IPS-20b (cell line): Measurements from ENCODE around the gene OR10G4.
"Not testable (repeated sequence)": the region's sequence is repeated elsewhere in the genome, so short reads cannot be mapped to it uniquely, and the experiment has no call there.

Experiments used
- H3K27ac ChIP-seq: one replicate; pipeline ENCODE4 v1.5.1; 2013; ENCODE audit warnings: low read length
- H3K27me3 ChIP-seq: 2 replicates; pipeline ENCODE4 v1.6.1; 2013; ENCODE audit warnings: mild to moderate bottlenecking, low read length, inconsistent platforms; ENCODE audit not compliant: insufficient read depth
- H3K36me3 ChIP-seq: 2 replicates; pipeline ENCODE4 v1.6.1; 2013; ENCODE audit warnings: low read depth, mild to moderate bottlenecking, inconsistent platforms, low read length, moderate library complexity; ENCODE audit not compliant: insufficient read depth
- H3K4me1 ChIP-seq: 2 replicates; pipeline ENCODE4 v1.6.1; 2013; ENCODE audit warnings: mild to moderate bottlenecking, control low read depth, inconsistent platforms, low read length, moderate library complexity; ENCODE audit not compliant: insufficient read depth
- H3K4me3 ChIP-seq: 2 replicates; pipeline ENCODE4 v1.5.1; 2013; ENCODE audit warnings: mild to moderate bottlenecking, low read length, inconsistent platforms
- H3K9ac ChIP-seq: 2 replicates; pipeline ENCODE4 v1.6.1; 2013; ENCODE audit warnings: low read depth, mild to moderate bottlenecking, inconsistent platforms, low read length, moderate library complexity
- H3K9me3 ChIP-seq: 2 replicates; pipeline ENCODE4 v1.6.1; 2013; ENCODE audit warnings: mild to moderate bottlenecking, low read depth, low read length, inconsistent platforms; ENCODE audit not compliant: insufficient read depth

Gene OR10G4

GRCh38 chr11:124012697-124013096, at the start of gene OR10G4:
OR10G4 (plus strand) TSS chr11:124012997; CDS start chr11:124015575, 2,578 bp downstream.
- Histone ChIP-seq H3K27me3 (no peaks in the 10 kb centered on the region), H3K4me3 (no peak within 1 kb of the TSS), H3K36me3 (no peaks in the 10 kb centered on the region), H3K9ac (no peak within 1 kb of the TSS), H3K27ac (no peak within 1 kb of the TSS), H3K4me1 (no peaks in the 10 kb centered on the region), H3K9me3 (no peaks in the 10 kb centered on the region)

DNA sequence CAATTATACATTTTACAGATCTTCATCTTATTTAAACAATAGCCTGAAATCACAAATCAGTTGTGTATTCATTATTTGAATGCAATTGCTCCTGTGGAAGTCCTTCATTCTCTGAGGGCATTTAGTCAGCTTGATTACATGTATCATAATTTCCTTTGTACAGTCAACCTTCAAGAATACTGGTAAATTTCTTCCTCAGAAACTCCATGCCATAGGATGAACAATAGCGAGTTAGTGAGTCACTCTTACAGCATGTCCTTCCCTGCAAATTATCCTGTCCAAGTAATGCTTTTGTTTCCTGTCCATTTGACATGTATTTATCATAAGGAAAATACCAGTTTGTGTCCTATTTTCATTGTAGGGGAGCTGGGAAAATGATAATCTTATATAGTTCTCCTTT, 39.0 kb upstream of the OR10G4 start:
- Histone ChIP-seq H3K36me3 (no peaks in the 10 kb centered on the region), H3K27ac (no peak overlapping the region), H3K27me3 (no peaks in the 10 kb centered on the region), H3K9ac (no peak overlapping the region), H3K4me3 (no peak overlapping the region), H3K4me1 (no peaks in the 10 kb centered on the region), H3K9me3 (no peaks in the 10 kb centered on the region)

DNA sequence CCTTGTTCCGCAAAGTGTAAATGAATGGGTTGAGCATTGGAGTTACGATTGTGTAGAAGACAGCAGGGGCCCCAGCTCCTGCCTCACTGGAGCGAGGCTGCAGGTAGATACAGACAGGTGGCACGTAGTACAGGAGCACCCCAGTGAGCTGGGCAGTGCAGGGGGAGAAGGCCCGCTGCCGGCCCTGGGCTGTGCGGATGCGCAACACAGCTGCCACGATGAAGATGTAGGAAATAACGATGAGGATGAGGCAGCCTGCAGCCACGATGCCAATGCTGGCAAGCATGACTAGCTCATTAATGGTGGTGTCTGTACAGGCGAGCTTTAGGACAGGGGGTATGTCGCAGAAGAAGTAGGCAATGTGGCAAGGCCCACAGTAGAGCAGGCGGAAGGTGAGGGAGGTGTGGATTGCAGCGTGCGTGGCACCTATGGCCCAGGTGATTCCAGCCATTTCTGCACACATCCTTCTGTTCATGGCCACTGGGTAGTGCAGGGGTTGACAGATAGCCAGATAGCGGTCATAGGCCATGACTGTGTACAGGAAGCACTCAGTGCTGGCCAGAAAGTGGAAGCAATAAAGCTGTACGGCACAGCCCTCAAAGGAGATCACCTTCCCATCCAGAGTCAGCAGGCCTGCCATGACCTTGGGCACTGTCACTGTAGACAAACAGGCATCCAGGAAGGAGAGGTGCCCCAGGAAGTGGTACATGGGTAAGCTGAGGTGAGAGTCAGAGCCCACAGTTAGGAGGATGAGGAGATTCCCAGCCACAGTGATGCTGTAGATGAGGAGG, 35.8 kb upstream of the OR10G4 start:
- no peak overlapping the region for H3K4me3 ChIP-seq
- H3K4me1 ChIP-seq, result no peaks in the 10 kb centered on the region; the same call in 1 of the 2 replicates
- H3K9me3 ChIP-seq, result no peaks in the 10 kb centered on the region
- H3K36me3 ChIP-seq, result no peaks in the 10 kb centered on the region
- H3K27me3 ChIP-seq, result no peaks in the 10 kb centered on the region
- no peak overlapping the region for H3K9ac ChIP-seq
- no peak overlapping the region for H3K27ac ChIP-seq

DNA sequence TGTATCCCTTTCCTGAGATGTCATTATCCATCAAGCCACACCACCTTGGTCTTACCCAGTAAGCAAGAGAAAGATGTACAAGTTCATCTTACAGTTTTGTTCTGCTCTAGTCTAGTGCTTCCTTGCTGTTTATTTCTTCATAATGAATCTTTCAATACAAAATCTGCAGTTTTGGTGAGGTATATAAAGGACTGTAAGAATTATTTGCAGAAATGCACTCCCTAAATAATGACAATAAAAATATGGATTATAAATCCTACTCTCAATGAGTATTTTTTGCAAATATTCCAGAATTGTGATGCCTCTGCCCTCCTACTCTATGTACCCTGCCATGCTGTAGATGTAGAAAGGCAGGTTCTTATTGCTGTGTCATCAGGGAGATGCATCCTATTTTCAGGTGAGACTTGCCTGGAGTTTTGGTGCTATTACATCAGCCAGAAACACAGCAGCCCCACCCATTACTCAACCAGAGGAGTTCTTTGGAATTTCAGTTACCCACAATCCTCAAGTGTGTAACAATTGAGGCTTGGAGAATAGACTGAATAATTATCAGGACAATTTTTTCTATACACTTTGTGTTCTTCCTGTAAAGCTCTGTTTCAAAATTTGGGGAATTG, 35.0 kb upstream of the OR10G4 start, which contains the start of gene OR10S1:
OR10S1 (minus strand) TSS at position 51 of the 617 bp plus-strand sequence. CDS start 117 bp downstream, outside the sequence.
- Histone ChIP-seq H3K27ac (no peak within 1 kb of the TSS), H3K36me3 (no peaks in the 10 kb centered on the region), H3K4me3 (no peak within 1 kb of the TSS), H3K4me1 (no peaks in the 10 kb centered on the region; the same call in 1 of the 2 replicates), H3K9me3 (peaks cover 3% of the 10 kb centered on the region; the same call in 1 of the 2 replicates), H3K9ac (no peak within 1 kb of the TSS), H3K27me3 (no peaks in the 10 kb centered on the region)

DNA sequence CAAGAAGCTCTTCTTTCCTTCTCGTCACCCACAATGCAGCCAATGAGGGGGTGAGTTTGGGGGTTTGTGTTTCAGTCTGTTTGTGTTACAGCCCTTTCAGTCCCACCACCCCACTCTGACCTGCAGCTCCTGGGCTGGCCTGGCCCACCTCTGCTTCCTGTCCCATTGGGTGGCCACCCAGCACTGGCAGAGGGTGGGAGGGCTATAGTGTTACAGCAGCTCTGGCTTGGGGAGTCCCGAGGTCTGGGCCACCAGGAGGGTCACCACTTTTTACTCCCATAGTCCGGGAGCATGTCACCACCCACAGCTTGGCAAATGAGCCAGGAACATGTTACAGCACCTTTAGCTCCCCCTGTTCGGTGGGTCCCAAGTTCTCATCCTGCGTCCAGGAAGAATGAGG, 33.5 kb upstream of the OR10G4 start:
- Histone ChIP-seq H3K27ac (no peak overlapping the region), H3K9ac (no peak overlapping the region), H3K4me1 (no peaks in the 10 kb centered on the region; the same call in 1 of the 2 replicates)

GRCh38 chr11:123995119-123995518, 17.7 kb upstream of the OR10G4 start, which contains the start of gene OR10G6:
OR10G6 (minus strand) TSS chr11:123995161; CDS start chr11:123995161, 0 bp downstream.
- no peak within 1 kb of the TSS for H3K9ac ChIP-seq
- peaks cover 5% of the 10 kb centered on the region; the same call in 1 of the 2 replicates for H3K4me1 ChIP-seq
- no peaks in the 10 kb centered on the region for H3K9me3 ChIP-seq
- no peak within 1 kb of the TSS for H3K27ac ChIP-seq
- H3K36me3 ChIP-seq, result no peaks in the 10 kb centered on the region
- no peaks in the 10 kb centered on the region for H3K27me3 ChIP-seq
- H3K4me3 ChIP-seq, result no peak within 1 kb of the TSS

More for the DNA sequence above, 33.5 kb upstream of the OR10G4 start:
- Histone ChIP-seq H3K4me3 (no peak overlapping the region), H3K9me3 (peaks cover 3% of the 10 kb centered on the region; the same call in 1 of the 2 replicates), H3K36me3 (no peaks in the 10 kb centered on the region), H3K27me3 (no peaks in the 10 kb centered on the region)

- H3K4me1 ChIP-seq, H3K36me3 ChIP-seq, H3K9me3 ChIP-seq, H3K27ac ChIP-seq, H3K9ac ChIP-seq, H3K27me3 ChIP-seq, H3K4me3 ChIP-seq: not testable (repeated sequence)
These were observed 3.0 kb downstream of the OR10G4 start for GRCh38 chr11:124015837-124016236.

DNA sequence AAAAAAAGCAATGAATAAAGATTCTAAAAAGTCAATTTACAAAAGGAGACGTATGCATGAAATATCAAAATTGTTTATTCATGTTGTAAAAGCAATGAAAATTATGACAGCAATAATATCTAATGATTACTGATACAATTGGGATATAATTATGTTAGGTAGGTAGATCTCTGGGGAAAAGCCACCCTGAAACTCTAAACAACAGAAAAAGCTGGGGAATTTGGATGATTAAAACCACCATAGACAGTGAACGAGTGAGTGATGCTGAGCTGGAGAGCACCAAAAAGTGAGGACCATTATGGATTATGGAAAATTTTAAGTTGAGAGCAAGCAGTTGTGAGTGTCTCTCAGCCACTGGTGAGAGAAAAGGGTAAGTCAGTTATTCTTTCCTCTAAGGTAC, 13.7 kb downstream of the OR10G4 start, which contains the start of gene OR10G8:
OR10G8 (plus strand) TSS at position 301 of the 400 bp plus-strand sequence. CDS start 2,825 bp downstream, outside the sequence.
- peaks cover 2% of the 10 kb centered on the region; the same call in 1 of the 2 replicates for H3K4me1 ChIP-seq
- no peaks in the 10 kb centered on the region for H3K9me3 ChIP-seq
- no peak within 1 kb of the TSS for H3K4me3 ChIP-seq
- no peak within 1 kb of the TSS for H3K27ac ChIP-seq
- H3K9ac ChIP-seq, result no peak within 1 kb of the TSS
- H3K27me3 ChIP-seq, result no peaks in the 10 kb centered on the region
- no peaks in the 10 kb centered on the region for H3K36me3 ChIP-seq

- Histone ChIP-seq H3K9ac (no peak overlapping the region), H3K4me1 (no peaks in the 10 kb centered on the region; the same call in 1 of the 2 replicates), H3K9me3 (no peaks in the 10 kb centered on the region), H3K27ac (no peak overlapping the region), H3K36me3 (no peaks in the 10 kb centered on the region), H3K27me3 (no peaks in the 10 kb centered on the region), H3K4me3 (no peak overlapping the region)
These were observed 23.9 kb downstream of the OR10G4 start for GRCh38 chr11:124036666-124037065.

DNA sequence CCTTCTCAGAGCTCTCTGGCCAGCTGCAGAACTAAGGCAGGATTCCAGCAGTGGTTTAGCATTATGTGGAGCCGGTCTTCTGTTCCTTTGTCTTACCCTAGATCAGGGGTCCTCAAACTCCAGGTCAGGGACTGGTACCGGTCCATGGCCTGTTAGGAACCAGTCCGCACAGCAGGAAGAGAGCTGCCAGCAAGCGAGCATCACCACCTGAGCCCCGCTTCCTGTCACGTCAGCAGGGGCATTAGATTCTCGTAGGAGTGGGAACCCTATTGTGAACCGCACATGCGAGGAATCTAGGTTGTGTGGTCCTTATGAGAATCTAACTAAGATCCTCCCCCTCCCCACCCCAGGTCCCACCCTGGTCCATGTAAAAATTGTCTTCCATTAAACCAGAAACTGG, 26.8 kb downstream of the OR10G4 start:
- H3K27ac ChIP-seq, result no peak overlapping the region
- H3K4me1 ChIP-seq, result peaks cover 4% of the 10 kb centered on the region; the same call in 1 of the 2 replicates
- no peak overlapping the region for H3K9ac ChIP-seq
- no peak overlapping the region for H3K4me3 ChIP-seq
- no peaks in the 10 kb centered on the region for H3K36me3 ChIP-seq
- H3K9me3 ChIP-seq, result no peaks in the 10 kb centered on the region
- H3K27me3 ChIP-seq, result no peaks in the 10 kb centered on the region

GRCh38 chr11:124041254-124041653, 28.5 kb downstream of the OR10G4 start, which contains the start of gene OR10G7:
OR10G7 (minus strand) TSS chr11:124041325; CDS start chr11:124039001, 2,324 bp downstream.
- Histone ChIP-seq H3K9me3 (no peaks in the 10 kb centered on the region), H3K9ac (no peak within 1 kb of the TSS), H3K27me3 (no peaks in the 10 kb centered on the region), H3K4me1 (peaks cover 4% of the 10 kb centered on the region; the same call in 1 of the 2 replicates), H3K27ac (no peak within 1 kb of the TSS), H3K4me3 (no peak within 1 kb of the TSS), H3K36me3 (no peaks in the 10 kb centered on the region)
